SH-SY5Y (cell line): ENCODE results near the gene MDFI.

ENCODE experiments used
- GATA2 ChIP-seq: IDR thresholded peaks from 2 replicates; pipeline ENCODE4 v1.6.1; 2011; ENCODE audit warnings: mild to moderate bottlenecking, low read depth, low read length
- GATA3 ChIP-seq: IDR thresholded peaks from 2 replicates; pipeline ENCODE4 v1.6.1; 2011; ENCODE audit warnings: low read depth, mild to moderate bottlenecking, low read length, moderate library complexity

DNA sequence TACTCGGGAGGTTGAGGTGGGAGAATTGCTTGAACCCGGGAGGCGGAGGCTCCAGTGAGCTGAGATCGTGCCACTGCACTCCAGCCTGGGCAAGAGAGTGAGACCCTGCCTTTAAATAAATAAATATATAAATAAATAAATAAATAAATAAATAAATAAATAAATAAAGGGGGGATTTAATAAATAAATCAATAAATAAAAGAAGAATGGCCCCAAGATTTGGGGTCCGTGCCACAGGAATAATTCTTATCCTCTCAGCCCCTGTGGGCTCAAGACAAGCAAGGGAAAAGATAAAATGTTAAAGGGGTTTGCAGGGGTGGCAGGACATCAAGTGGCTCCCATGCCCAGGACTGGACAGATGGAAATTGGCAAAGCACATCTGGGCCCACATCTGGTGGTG, 31.2 kb upstream of the MDFI start:
- no peak for TF ChIP-seq GATA3
- no peak for TF ChIP-seq GATA2
